Sigmoid colon (tissue), 4 donors: ENCODE results near the gene G6PD.

Experiments used
- POLR2AphosphoS5 ChIP-seq, 4 donors: sonication (generic); formaldehyde crosslinking; IDR thresholded peaks; one replicate each; pipeline ENCODE4 v1.6.1; 2017; ENCODE audit warnings: antibody characterized with exemption in 4 of 4
- TF ChIP-seq, protein P1 (sequence below), 4 experiments: fragments of 450-650 bp in 3 of 4; fragments of 200-600 bp in 1 of 4; IDR thresholded peaks; one replicate each; pipeline ENCODE4 v1.5.1; 2016 to 2019; ENCODE audit warnings: antibody characterized with exemption in 4 of 4, mild to moderate bottlenecking in 3 of 4, moderate library complexity in 2 of 4

DNA sequence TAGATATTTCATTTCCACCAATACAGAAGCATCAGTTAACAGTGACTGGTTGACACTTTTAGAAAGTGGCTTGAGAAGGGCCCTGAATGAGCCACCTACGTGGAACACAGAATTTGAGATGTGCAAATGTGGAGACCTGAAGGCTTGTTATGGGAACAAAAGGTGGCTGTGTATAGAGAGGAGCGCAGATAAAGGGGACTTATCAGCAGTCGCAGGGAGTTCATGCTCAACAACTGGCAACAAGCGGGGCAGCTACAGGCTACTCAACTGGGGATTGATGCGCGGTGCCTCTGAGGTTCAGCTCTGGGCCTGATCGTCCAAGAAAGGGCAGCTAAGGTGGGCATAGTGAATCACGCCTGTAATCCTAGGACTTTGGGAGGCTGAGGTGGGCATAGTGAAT, 27.3 kb downstream of the G6PD start:
- no peak for TF ChIP-seq POLR2AphosphoS5 (IDR thresholded peaks at IDR 0.05)
- TF ChIP-seq, protein P1, sequence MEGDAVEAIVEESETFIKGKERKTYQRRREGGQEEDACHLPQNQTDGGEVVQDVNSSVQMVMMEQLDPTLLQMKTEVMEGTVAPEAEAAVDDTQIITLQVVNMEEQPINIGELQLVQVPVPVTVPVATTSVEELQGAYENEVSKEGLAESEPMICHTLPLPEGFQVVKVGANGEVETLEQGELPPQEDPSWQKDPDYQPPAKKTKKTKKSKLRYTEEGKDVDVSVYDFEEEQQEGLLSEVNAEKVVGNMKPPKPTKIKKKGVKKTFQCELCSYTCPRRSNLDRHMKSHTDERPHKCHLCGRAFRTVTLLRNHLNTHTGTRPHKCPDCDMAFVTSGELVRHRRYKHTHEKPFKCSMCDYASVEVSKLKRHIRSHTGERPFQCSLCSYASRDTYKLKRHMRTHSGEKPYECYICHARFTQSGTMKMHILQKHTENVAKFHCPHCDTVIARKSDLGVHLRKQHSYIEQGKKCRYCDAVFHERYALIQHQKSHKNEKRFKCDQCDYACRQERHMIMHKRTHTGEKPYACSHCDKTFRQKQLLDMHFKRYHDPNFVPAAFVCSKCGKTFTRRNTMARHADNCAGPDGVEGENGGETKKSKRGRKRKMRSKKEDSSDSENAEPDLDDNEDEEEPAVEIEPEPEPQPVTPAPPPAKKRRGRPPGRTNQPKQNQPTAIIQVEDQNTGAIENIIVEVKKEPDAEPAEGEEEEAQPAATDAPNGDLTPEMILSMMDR (IDR thresholded peaks at IDR 0.05): no peak
